Loucy (cell line): ENCODE results near the gene ITIH3.

Experiments
- H2AFZ ChIP-seq: fragments of 200-600 bp; sonication (generic); 2 replicates; pipeline ENCODE4 v1.6.0; 2016; ENCODE audit warnings: antibody characterized with exemption, mild to moderate bottlenecking, low read length, moderate library complexity
- H3F3A ChIP-seq: fragments of 200-600 bp; 2 replicates; pipeline ENCODE4 v1.6.0; 2016; ENCODE audit warnings: antibody characterized with exemption, low read depth, mild to moderate bottlenecking
- H3K27me3 ChIP-seq: fragments of 200-600 bp; sonication (generic); 2 replicates; pipeline ENCODE4 v1.6.1; 2014; ENCODE audit warnings: low read length, mild to moderate bottlenecking; ENCODE audit not compliant: insufficient read depth, poor library complexity, severe bottlenecking
- H3K36me3 ChIP-seq: fragments of 200-600 bp; sonication (generic); 2 replicates; pipeline ENCODE4 v1.6.1; 2016; ENCODE audit warnings: low read length; ENCODE audit not compliant: insufficient read depth
- H3K4me1 ChIP-seq: fragments of 200-600 bp; sonication (generic); 2 replicates; pipeline ENCODE4 v1.5.1; 2014; ENCODE audit warnings: low read length, mild to moderate bottlenecking; ENCODE audit not compliant: insufficient read depth, poor library complexity, severe bottlenecking
- H3K4me2 ChIP-seq: fragments of 200-600 bp; sonication (generic); 2 replicates; pipeline ENCODE4 v1.6.0; 2014; ENCODE audit warnings: antibody characterized with exemption, low read length, low read depth, mild to moderate bottlenecking; ENCODE audit not compliant: poor library complexity, severe bottlenecking
- H3K4me3 ChIP-seq: fragments of 200-600 bp; sonication (generic); 2 replicates; pipeline ENCODE4 v1.5.1; 2014; ENCODE audit warnings: low read length, mild to moderate bottlenecking, mixed read lengths; ENCODE audit not compliant: poor library complexity, severe bottlenecking
- H3K79me2 ChIP-seq: fragments of 200-600 bp; sonication (generic); 2 replicates; pipeline ENCODE4 v1.6.1; 2014; ENCODE audit warnings: low read length; ENCODE audit not compliant: insufficient read depth
- H3K9ac ChIP-seq: fragments of 200-600 bp; sonication (generic); 2 replicates; pipeline ENCODE4 v1.6.0; 2014; ENCODE audit warnings: mild to moderate bottlenecking, low read depth, low read length, moderate library complexity; ENCODE audit not compliant: poor library complexity, severe bottlenecking
- H3K9me2 ChIP-seq: fragments of 200-600 bp; sonication (generic); replicated peaks from 2 replicates; pipeline ENCODE4 v1.6.1; 2016; ENCODE audit warnings: low read depth, low read length, mixed read lengths
- H3K9me3 ChIP-seq: fragments of 200-600 bp; sonication (generic); 2 replicates; pipeline ENCODE4 v1.6.1; 2014; ENCODE audit warnings: mild to moderate bottlenecking, antibody characterized with exemption, low read length, low read depth; ENCODE audit not compliant: insufficient read depth
- H4K20me1 ChIP-seq: fragments of 200-600 bp; sonication (generic); 2 replicates; pipeline ENCODE4 v1.6.0; 2014; ENCODE audit warnings: antibody characterized with exemption, low read length, mild to moderate bottlenecking; ENCODE audit not compliant: insufficient read depth, poor library complexity, severe bottlenecking
- EZH2phosphoT487 ChIP-seq: fragments of 200-600 bp; IDR thresholded peaks from 2 replicates; pipeline ENCODE4 v1.6.1; 2018; ENCODE audit warnings: antibody characterized with exemption, mild to moderate bottlenecking, moderate library complexity, borderline replicate concordance
- TF ChIP-seq, protein P1 (sequence below): fragments of 200-600 bp; sonication (generic); conservative IDR thresholded peaks from 2 replicates; pipeline ENCODE4 v1.5.1; 2014; ENCODE audit warnings: mild to moderate bottlenecking, antibody characterized with exemption, low read length

Gene ITIH3

GRCh38 chr3:52793702-52794611, 639 bp upstream of the ITIH3 start:
- no peaks in the 10 kb centered on the region for H3K4me1 ChIP-seq
- TF ChIP-seq EZH2phosphoT487: no peak
- TF ChIP-seq, protein P1, sequence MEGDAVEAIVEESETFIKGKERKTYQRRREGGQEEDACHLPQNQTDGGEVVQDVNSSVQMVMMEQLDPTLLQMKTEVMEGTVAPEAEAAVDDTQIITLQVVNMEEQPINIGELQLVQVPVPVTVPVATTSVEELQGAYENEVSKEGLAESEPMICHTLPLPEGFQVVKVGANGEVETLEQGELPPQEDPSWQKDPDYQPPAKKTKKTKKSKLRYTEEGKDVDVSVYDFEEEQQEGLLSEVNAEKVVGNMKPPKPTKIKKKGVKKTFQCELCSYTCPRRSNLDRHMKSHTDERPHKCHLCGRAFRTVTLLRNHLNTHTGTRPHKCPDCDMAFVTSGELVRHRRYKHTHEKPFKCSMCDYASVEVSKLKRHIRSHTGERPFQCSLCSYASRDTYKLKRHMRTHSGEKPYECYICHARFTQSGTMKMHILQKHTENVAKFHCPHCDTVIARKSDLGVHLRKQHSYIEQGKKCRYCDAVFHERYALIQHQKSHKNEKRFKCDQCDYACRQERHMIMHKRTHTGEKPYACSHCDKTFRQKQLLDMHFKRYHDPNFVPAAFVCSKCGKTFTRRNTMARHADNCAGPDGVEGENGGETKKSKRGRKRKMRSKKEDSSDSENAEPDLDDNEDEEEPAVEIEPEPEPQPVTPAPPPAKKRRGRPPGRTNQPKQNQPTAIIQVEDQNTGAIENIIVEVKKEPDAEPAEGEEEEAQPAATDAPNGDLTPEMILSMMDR: no peak
- no peak overlapping the region for H2AFZ ChIP-seq
- H3K36me3 ChIP-seq: no peaks in the 10 kb centered on the region
- H3K4me2 ChIP-seq: no peak overlapping the region
- no peak overlapping the region for H3K4me3 ChIP-seq
- H3F3A ChIP-seq: no peaks in the 10 kb centered on the region
- H3K27me3 ChIP-seq: no peaks in the 10 kb centered on the region
- no peaks in the 10 kb centered on the region for H3K9me2 ChIP-seq
- no peaks in the 10 kb centered on the region for H3K79me2 ChIP-seq
- H3K9ac ChIP-seq: no peak overlapping the region
- no peaks in the 10 kb centered on the region for H4K20me1 ChIP-seq
- no peaks in the 10 kb centered on the region for H3K9me3 ChIP-seq

DNA sequence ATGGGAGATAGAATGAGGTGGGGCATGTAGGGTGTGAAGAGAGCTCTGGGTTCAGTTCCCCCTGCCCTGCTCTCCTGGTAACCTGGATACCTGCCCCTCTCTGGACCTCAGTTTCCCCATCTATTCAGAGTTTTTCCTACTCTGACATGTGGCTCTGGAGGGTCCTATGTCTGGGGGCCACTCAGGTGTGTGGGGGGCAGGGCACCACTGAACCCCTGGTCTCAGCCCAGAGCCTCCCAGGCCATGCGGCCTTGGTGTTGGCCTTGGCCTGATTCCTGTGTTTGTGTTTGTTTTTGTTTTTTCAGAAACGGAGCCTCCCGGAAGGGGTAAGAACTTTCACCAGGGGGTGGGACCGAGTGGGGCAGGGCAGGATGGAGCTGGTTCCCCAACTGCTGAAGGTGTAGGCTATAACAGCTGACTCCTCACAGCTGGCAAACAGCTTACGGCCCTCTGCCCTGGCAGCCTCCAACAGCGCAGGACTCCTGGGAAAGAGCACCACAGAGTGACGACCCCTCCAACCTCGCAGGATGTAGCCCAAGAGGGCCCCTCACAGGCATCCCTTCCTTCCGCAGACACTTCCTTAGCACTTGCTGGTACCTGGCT, 803 bp downstream of the ITIH3 start:
- Histone ChIP-seq H2AFZ (no peak overlapping the region), H3K36me3 (no peaks in the 10 kb centered on the region), H3K9me3 (no peaks in the 10 kb centered on the region), H4K20me1 (no peaks in the 10 kb centered on the region), H3F3A (no peaks in the 10 kb centered on the region), H3K4me1 (no peaks in the 10 kb centered on the region), H3K4me2 (no peak overlapping the region), H3K4me3 (no peak overlapping the region), H3K9me2 (no peaks in the 10 kb centered on the region), H3K79me2 (no peaks in the 10 kb centered on the region), H3K27me3 (no peaks in the 10 kb centered on the region), H3K9ac (no peak overlapping the region)
- TF ChIP-seq EZH2phosphoT487: no peak
- TF ChIP-seq, protein P1: no peak

- no peaks in the 10 kb centered on the region for H4K20me1 ChIP-seq
- no peaks in the 10 kb centered on the region for H3K27me3 ChIP-seq
Observed at GRCh38 chr3:52796411-52796810, 1.8 kb downstream of the ITIH3 start.

More at GRCh38 chr3:52796411-52796810, 1.8 kb downstream of the ITIH3 start:
- no peaks in the 10 kb centered on the region for H3K79me2 ChIP-seq
- H3K9ac ChIP-seq: no peak overlapping the region
- no peak overlapping the region for H3K4me3 ChIP-seq
- H3K4me1 ChIP-seq: no peaks in the 10 kb centered on the region
- H3K36me3 ChIP-seq: no peaks in the 10 kb centered on the region
- no peaks in the 10 kb centered on the region for H3K9me3 ChIP-seq
- no peak overlapping the region for H2AFZ ChIP-seq
- H3F3A ChIP-seq: no peaks in the 10 kb centered on the region
- no peaks in the 10 kb centered on the region for H3K9me2 ChIP-seq
- H3K4me2 ChIP-seq: no peak overlapping the region
- no peak for TF ChIP-seq EZH2phosphoT487
- TF ChIP-seq, protein P1: no peak
